ENCODE data around the gene KCTD12.

DNA sequence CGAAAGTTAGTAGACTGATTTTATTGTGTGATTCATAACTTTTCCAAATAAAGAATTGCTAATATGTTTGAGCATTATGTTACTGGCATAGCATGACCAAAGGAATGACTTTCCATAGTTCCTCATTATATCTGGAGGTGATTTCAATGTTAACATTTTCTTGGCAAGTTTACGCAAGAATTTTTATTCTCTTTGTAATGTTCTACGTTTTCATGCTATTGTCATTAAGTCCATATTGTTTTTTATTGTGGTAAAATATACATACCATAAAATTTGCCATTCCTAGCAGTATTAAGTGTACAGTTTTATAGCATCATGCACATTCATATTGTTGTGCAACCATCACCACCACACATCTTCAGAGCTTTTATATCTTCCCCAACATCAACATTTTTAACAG lies 14.8 kb downstream of the KCTD12 start:
- TF ChIP-seq POLR2AphosphoS5 (IDR thresholded peaks at IDR 0.05): no peak
- no peak for TF ChIP-seq POLR2A (IDR thresholded peaks at IDR 0.05)
- TF ChIP-seq, protein P1, sequence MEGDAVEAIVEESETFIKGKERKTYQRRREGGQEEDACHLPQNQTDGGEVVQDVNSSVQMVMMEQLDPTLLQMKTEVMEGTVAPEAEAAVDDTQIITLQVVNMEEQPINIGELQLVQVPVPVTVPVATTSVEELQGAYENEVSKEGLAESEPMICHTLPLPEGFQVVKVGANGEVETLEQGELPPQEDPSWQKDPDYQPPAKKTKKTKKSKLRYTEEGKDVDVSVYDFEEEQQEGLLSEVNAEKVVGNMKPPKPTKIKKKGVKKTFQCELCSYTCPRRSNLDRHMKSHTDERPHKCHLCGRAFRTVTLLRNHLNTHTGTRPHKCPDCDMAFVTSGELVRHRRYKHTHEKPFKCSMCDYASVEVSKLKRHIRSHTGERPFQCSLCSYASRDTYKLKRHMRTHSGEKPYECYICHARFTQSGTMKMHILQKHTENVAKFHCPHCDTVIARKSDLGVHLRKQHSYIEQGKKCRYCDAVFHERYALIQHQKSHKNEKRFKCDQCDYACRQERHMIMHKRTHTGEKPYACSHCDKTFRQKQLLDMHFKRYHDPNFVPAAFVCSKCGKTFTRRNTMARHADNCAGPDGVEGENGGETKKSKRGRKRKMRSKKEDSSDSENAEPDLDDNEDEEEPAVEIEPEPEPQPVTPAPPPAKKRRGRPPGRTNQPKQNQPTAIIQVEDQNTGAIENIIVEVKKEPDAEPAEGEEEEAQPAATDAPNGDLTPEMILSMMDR (IDR thresholded peaks at IDR 0.05): no peak

All from prostate gland (tissue), 2 donors.